ENCODE results near the gene OST4.

DNA sequence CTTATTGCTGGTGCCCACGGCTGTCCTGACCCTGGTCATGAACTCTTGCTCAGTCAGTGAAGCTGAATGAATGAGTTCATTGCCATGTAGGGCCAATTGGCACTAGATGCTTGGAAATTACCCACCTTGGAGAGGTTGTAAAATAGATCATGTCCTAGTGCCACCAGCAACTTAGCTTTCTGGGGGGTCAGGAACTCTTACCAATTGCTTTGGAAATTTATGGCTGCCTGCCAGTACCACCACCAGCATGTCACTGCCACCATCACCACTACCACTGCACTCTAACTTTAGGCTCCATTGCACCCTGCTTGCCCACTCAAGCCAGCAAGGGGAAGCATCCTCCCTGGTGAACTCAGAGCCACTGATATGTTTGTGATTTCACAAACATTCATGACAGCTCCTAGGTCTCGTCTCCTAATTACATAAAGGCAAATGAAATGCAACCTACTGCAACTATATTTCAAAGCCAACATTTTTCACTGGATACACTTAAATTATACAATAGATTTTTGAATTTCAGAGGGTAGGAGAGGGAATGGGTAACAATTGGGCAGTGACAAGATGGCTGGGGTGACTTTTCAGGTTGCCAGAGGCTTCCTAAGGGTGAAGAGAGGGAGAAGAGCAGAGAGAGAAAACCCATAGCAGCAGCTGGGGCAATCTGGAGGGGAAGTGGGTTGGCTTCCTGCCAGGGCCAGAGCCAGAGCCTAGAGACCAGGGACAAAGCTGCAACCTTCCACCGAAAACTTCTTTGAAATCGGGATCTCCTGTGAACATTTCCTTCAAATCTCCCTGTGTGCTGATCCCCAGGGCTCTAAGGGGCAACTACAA is 3.5 kb upstream of the OST4 start:
- no peak for TF ChIP-seq EP300 (IDR thresholded peaks at IDR 0.05; ENCODE audit: borderline replicate concordance)
- TF ChIP-seq RAD21 (IDR thresholded peaks at IDR 0.05; ENCODE audit: low read depth): no peak
- TF ChIP-seq, protein P1, sequence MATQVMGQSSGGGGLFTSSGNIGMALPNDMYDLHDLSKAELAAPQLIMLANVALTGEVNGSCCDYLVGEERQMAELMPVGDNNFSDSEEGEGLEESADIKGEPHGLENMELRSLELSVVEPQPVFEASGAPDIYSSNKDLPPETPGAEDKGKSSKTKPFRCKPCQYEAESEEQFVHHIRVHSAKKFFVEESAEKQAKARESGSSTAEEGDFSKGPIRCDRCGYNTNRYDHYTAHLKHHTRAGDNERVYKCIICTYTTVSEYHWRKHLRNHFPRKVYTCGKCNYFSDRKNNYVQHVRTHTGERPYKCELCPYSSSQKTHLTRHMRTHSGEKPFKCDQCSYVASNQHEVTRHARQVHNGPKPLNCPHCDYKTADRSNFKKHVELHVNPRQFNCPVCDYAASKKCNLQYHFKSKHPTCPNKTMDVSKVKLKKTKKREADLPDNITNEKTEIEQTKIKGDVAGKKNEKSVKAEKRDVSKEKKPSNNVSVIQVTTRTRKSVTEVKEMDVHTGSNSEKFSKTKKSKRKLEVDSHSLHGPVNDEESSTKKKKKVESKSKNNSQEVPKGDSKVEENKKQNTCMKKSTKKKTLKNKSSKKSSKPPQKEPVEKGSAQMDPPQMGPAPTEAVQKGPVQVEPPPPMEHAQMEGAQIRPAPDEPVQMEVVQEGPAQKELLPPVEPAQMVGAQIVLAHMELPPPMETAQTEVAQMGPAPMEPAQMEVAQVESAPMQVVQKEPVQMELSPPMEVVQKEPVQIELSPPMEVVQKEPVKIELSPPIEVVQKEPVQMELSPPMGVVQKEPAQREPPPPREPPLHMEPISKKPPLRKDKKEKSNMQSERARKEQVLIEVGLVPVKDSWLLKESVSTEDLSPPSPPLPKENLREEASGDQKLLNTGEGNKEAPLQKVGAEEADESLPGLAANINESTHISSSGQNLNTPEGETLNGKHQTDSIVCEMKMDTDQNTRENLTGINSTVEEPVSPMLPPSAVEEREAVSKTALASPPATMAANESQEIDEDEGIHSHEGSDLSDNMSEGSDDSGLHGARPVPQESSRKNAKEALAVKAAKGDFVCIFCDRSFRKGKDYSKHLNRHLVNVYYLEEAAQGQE (IDR thresholded peaks at IDR 0.05; ENCODE audit: low read depth): no peak
- no peak for TF ChIP-seq CEBPB (IDR thresholded peaks at IDR 0.05)
- TF ChIP-seq TAF1 (IDR thresholded peaks at IDR 0.05; ENCODE audit: low read depth): no peak
- TF ChIP-seq, protein P2, sequence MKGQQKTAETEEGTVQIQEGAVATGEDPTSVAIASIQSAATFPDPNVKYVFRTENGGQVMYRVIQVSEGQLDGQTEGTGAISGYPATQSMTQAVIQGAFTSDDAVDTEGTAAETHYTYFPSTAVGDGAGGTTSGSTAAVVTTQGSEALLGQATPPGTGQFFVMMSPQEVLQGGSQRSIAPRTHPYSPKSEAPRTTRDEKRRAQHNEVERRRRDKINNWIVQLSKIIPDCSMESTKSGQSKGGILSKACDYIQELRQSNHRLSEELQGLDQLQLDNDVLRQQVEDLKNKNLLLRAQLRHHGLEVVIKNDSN (IDR thresholded peaks at IDR 0.05): no peak
- no peak for TF ChIP-seq FOXM1 (IDR thresholded peaks at IDR 0.05; ENCODE audit: borderline replicate concordance, low read depth)
- no peak for TF ChIP-seq NFIC (IDR thresholded peaks at IDR 0.05)
- no peak for TF ChIP-seq ZBTB7A (IDR thresholded peaks at IDR 0.05; ENCODE audit: low read depth)
- TF ChIP-seq CREB1 (IDR thresholded peaks at IDR 0.05; ENCODE audit: low read depth): no peak
- TF ChIP-seq, protein P3, sequence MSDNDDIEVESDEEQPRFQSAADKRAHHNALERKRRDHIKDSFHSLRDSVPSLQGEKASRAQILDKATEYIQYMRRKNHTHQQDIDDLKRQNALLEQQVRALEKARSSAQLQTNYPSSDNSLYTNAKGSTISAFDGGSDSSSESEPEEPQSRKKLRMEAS (IDR thresholded peaks at IDR 0.05): no peak
- TF ChIP-seq TCF12 (IDR thresholded peaks at IDR 0.05; ENCODE audit: low read depth): no peak
